ENCODE measurements around the gene SHISA6. TPM values are rescaled to one million over a fixed set of nuclear protein-coding genes. Genes with fewer than 3 reads are reported as not detected.

SHISA6 gene
- total RNA-seq, 2 experiments from 2014 or later: not detected

DNA sequence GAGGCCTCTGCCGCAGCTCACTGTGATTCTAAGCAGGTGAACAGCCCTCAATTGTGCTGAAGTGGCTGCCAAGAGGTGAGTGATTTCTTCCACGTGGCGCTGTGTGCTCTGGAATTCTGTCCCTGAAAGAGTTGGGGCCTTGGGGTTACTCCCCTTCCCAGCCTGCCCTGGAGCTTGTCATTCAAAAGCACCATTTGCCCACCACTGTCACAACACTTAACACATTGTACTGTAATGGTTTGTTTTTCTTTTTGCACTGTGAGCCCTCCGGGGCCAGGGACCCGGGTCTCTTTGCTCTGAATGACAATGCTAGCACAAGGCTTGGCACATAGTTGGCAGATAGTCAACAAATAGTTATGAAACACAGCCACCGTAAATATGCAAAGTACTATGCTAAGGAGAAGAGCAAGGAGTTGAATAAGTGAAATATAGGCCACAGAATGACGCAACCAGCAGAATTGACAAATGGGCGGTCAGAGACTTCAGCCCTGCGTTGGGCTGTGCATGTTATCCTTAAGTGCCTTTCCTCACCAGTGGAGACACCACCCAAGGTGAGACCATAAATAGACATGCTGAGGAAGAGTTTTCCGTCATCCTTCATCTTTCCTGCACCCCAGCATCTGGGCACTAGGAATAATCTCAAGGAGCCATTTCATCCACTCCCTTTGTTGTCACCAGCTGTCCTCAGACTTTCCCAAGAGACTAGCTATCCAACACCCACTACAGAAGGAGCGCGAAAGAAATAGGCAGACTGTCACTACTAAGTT, 245.3 kb downstream of the SHISA6 start:
- Histone ChIP-seq H3K27ac (ENCODE audit: low read depth, low read length, poor library complexity, severe bottlenecking) (no peak overlapping the region), H3K9me2 (ENCODE audit: insufficient read depth, low read length) (no peaks in the 10 kb centered on the region), H3K4me1 (ENCODE audit: insufficient read depth, low read length, poor library complexity, severe bottlenecking) (no peaks in the 10 kb centered on the region), H4K20me1 (ENCODE audit: insufficient read depth, low read length) (no peaks in the 10 kb centered on the region), H2AFZ (ENCODE audit: low read length) (no peak overlapping the region), H3K4me3 (ENCODE audit: low read depth, low read length, poor library complexity, severe bottlenecking) (no peak overlapping the region), H3K79me2 (ENCODE audit: insufficient read depth, low read depth, low read length) (no peaks in the 10 kb centered on the region), H3K9me3 (ENCODE audit: low read length) (no peaks in the 10 kb centered on the region), H3K36me3 (ENCODE audit: insufficient read depth, low read length) (no peaks in the 10 kb centered on the region), H3K4me2 (ENCODE audit: low read length) (no peak overlapping the region)
- TF ChIP-seq EZH2phosphoT487 (IDR thresholded peaks at IDR 0.05; ENCODE audit: borderline replicate concordance, low read depth, low read length): no peak
- TF ChIP-seq, protein P1, sequence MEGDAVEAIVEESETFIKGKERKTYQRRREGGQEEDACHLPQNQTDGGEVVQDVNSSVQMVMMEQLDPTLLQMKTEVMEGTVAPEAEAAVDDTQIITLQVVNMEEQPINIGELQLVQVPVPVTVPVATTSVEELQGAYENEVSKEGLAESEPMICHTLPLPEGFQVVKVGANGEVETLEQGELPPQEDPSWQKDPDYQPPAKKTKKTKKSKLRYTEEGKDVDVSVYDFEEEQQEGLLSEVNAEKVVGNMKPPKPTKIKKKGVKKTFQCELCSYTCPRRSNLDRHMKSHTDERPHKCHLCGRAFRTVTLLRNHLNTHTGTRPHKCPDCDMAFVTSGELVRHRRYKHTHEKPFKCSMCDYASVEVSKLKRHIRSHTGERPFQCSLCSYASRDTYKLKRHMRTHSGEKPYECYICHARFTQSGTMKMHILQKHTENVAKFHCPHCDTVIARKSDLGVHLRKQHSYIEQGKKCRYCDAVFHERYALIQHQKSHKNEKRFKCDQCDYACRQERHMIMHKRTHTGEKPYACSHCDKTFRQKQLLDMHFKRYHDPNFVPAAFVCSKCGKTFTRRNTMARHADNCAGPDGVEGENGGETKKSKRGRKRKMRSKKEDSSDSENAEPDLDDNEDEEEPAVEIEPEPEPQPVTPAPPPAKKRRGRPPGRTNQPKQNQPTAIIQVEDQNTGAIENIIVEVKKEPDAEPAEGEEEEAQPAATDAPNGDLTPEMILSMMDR (conservative IDR thresholded peaks at IDR 0.05; ENCODE audit: low read length): no peak
- POLR2A ChIA-PET: interaction anchor here (0.5 kb wide), 1 partner anchor 735 kb away, joined by 3 read pairs; no protein-coding TSS in a partner anchor
- intact Hi-C loops (cut with micrococcal nuclease; ENCODE audit: unreplicated experiment): no loop called here
- no peak for DNase-seq (ENCODE audit: low spot score)
- CTCF ChIA-PET (ENCODE audit: unreplicated experiment): no interaction called here
- BruUV-seq (replicated peaks): no TSS peak

DNA sequence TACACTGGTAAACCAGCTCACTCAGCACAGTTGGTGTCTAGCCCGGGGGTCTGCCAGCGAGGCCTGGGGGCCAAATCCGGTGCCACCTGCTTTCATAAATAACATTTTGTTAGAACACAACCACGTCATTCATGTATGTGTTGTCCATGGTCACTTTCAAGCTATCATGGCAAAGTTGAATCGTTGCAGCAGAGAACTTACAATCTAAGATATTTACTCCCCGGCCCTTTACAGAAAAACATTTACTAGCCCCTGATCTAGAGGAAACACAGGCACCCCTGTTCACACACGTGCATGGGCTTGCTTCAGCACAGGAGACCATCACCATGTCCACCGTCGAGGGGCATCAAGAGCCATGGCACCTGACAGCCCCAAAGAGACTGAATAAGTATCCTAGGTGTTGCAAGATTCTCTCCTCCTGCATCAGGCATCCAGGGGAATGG, 245.9 kb downstream of the SHISA6 start:
- H3K27ac ChIP-seq (ENCODE audit: low read depth, low read length, poor library complexity, severe bottlenecking): no peak overlapping the region
- BruUV-seq (replicated peaks): no TSS peak
- no peak overlapping the region for H2AFZ ChIP-seq (ENCODE audit: low read length)
- no peaks in the 10 kb centered on the region for H3K4me1 ChIP-seq (ENCODE audit: insufficient read depth, low read length, poor library complexity, severe bottlenecking)
- ChIA-PET POLR2A (no interaction called here), CTCF (ENCODE audit: unreplicated experiment) (no interaction called here)
- H3K9me2 ChIP-seq (ENCODE audit: insufficient read depth, low read length): no peaks in the 10 kb centered on the region
- no peaks in the 10 kb centered on the region for H3K9me3 ChIP-seq (ENCODE audit: low read length)
- no peaks in the 10 kb centered on the region for H3K79me2 ChIP-seq (ENCODE audit: insufficient read depth, low read depth, low read length)
- no peak overlapping the region for H3K4me3 ChIP-seq (ENCODE audit: low read depth, low read length, poor library complexity, severe bottlenecking)
- no peak for DNase-seq (ENCODE audit: low spot score)
- intact Hi-C loops (cut with micrococcal nuclease; ENCODE audit: unreplicated experiment): no loop called here
- no peak overlapping the region for H3K4me2 ChIP-seq (ENCODE audit: low read length)
- no peaks in the 10 kb centered on the region for H3K36me3 ChIP-seq (ENCODE audit: insufficient read depth, low read length)
- H4K20me1 ChIP-seq (ENCODE audit: insufficient read depth, low read length): no peaks in the 10 kb centered on the region
- TF ChIP-seq, protein P1 (conservative IDR thresholded peaks at IDR 0.05; ENCODE audit: low read length): no peak
- TF ChIP-seq EZH2phosphoT487 (IDR thresholded peaks at IDR 0.05; ENCODE audit: borderline replicate concordance, low read depth, low read length): no peak

DNA sequence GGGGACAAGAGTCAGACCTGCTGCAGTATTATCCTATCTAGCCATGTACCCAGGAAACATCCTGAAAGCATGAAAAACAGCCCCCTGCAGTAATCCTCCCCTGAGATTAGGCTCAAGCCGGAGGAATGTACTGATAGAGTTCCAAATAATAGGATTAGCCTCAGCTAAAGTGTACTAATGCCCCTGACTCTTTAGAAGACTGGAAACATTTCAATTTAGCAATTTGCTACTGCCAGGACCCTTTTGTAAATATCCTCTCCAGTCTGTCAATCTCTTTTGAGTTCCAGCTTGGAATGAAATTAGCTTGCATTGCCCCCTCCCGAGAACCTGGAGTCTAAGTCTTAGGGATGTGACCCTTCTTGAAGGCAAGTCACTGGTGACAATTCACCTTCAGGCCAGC, 246.5 kb downstream of the SHISA6 start:
- Histone ChIP-seq H3K4me2 (ENCODE audit: low read length) (no peak overlapping the region), H3K9me2 (ENCODE audit: insufficient read depth, low read length) (no peaks in the 10 kb centered on the region), H3K36me3 (ENCODE audit: insufficient read depth, low read length) (no peaks in the 10 kb centered on the region), H3K4me1 (ENCODE audit: insufficient read depth, low read length, poor library complexity, severe bottlenecking) (no peaks in the 10 kb centered on the region), H3K79me2 (ENCODE audit: insufficient read depth, low read depth, low read length) (no peaks in the 10 kb centered on the region), H4K20me1 (ENCODE audit: insufficient read depth, low read length) (no peaks in the 10 kb centered on the region), H3K4me3 (ENCODE audit: low read depth, low read length, poor library complexity, severe bottlenecking) (no peak overlapping the region), H2AFZ (ENCODE audit: low read length) (no peak overlapping the region), H3K9me3 (ENCODE audit: low read length) (no peaks in the 10 kb centered on the region), H3K27ac (ENCODE audit: low read depth, low read length, poor library complexity, severe bottlenecking) (no peak overlapping the region)
- CTCF ChIA-PET (ENCODE audit: unreplicated experiment): no interaction called here
- no TSS peak for BruUV-seq (replicated peaks)
- POLR2A ChIA-PET: no interaction called here
- DNase-seq (ENCODE audit: low spot score): no peak
- intact Hi-C loops (cut with micrococcal nuclease; ENCODE audit: unreplicated experiment): no loop called here
- TF ChIP-seq EZH2phosphoT487 (IDR thresholded peaks at IDR 0.05; ENCODE audit: borderline replicate concordance, low read depth, low read length): no peak
- TF ChIP-seq, protein P1 (conservative IDR thresholded peaks at IDR 0.05; ENCODE audit: low read length): no peak
